GM18507 (cell line): ENCODE results near the gene KLF13.

Source experiments
- DNase-seq: peaks from one replicate; pipeline ENCODE4 v3.0.0; 2011; ENCODE audit warnings: low read depth; ENCODE audit not compliant: insufficient read length; ENCODE audit errors: extremely low spot score
- FAIRE-seq: peaks from 2 replicates; lab custom pipeline; 2011; peaks lifted over from hg19 to GRCh38; lab: Jason Lieb, UNC

Gene KLF13

GRCh38 chr15:31390777-31391486, 64.3 kb downstream of the KLF13 start:
- FAIRE-seq (no peak), DNase-seq (no peak)

GRCh38 chr15:31391687-31392671, 65.3 kb downstream of the KLF13 start:
- peak; percentile 64 for DNase-seq
- peak; percentile 80 for FAIRE-seq

- DNase-seq (no peak), FAIRE-seq (no peak)
Observed at GRCh38 chr15:31392761-31393401, 66.2 kb downstream of the KLF13 start.

- FAIRE-seq (no peak), DNase-seq (no peak)
Observed at GRCh38 chr15:31393444-31394091, 66.9 kb downstream of the KLF13 start.

GRCh38 chr15:31396881-31397560, 70.4 kb downstream of the KLF13 start:
- FAIRE-seq (no peak), DNase-seq (no peak)

- FAIRE-seq, result no peak
Observed at GRCh38 chr15:31397851-31398661, 71.4 kb downstream of the KLF13 start.

GRCh38 chr15:31398677-31399301, 72.2 kb downstream of the KLF13 start:
- FAIRE-seq (no peak), DNase-seq (no peak)

More at GRCh38 chr15:31397851-31398661, 71.4 kb downstream of the KLF13 start:
- no peak for DNase-seq

GRCh38 chr15:31399544-31400171, 73.0 kb downstream of the KLF13 start:
- DNase-seq (no peak), FAIRE-seq (no peak)

GRCh38 chr15:31400222-31400927, 73.7 kb downstream of the KLF13 start:
- no peak for DNase-seq

GRCh38 chr15:31401282-31401681, 74.6 kb downstream of the KLF13 start:
- no peak for FAIRE-seq
- DNase-seq, result no peak

More at GRCh38 chr15:31400222-31400927, 73.7 kb downstream of the KLF13 start:
- FAIRE-seq, result no peak

- FAIRE-seq (no peak), DNase-seq (no peak)
Observed at GRCh38 chr15:31402003-31402402, 75.4 kb downstream of the KLF13 start.

GRCh38 chr15:31402511-31403056, 75.9 kb downstream of the KLF13 start:
- FAIRE-seq (no peak), DNase-seq (no peak)

- no peak for FAIRE-seq
Observed at GRCh38 chr15:31403096-31403495, 76.5 kb downstream of the KLF13 start.

GRCh38 chr15:31403606-31404005, 77.0 kb downstream of the KLF13 start:
- no peak for DNase-seq
- FAIRE-seq, result no peak

More at GRCh38 chr15:31403096-31403495, 76.5 kb downstream of the KLF13 start:
- DNase-seq, result no peak

- FAIRE-seq, result no peak
- no peak for DNase-seq
Observed at GRCh38 chr15:31404345-31404744, 77.7 kb downstream of the KLF13 start.

GRCh38 chr15:31405200-31405920, 78.7 kb downstream of the KLF13 start:
- DNase-seq (no peak), FAIRE-seq (no peak)
